OCI-LY7 (cell line): ENCODE results near the gene SNHG17. TPM values are rescaled to one million over a fixed set of nuclear protein-coding genes. Genes with fewer than 3 reads are reported as not detected.
"Not testable (repeated sequence)": the region's sequence is repeated elsewhere in the genome, so short reads cannot be mapped to it uniquely, and the experiment has no call there.

ENCODE experiments used
- BruUV-seq: library from RNA; stranded (reverse); fragments of 400-500 nt; replicated peaks from 2 replicates; lab custom pipeline; 2021; lab: Mats Ljungman, UMichigan
- CTCF ChIA-PET: fragments of 300-600 bp; sonication (Branson Sonifier 250); formaldehyde crosslinking; loops from one replicate; lab custom pipeline; 2022; ENCODE audit warnings: antibody characterized with exemption; ENCODE audit not compliant: unreplicated experiment; lab: Charles Lee
- POLR2A ChIA-PET: fragments of 300-600 bp; sonication (Branson Sonifier 250); formaldehyde crosslinking; loops from one replicate; lab custom pipeline; 2022; ENCODE audit warnings: antibody characterized with exemption; lab: Charles Lee
- DNase-seq: peaks from one replicate; pipeline ENCODE4 v3.0.0-alpha.2; 2015; ENCODE audit warnings: low spot score
- H2AFZ ChIP-seq: fragments of 200-600 bp; sonication (generic), shearing (Covaris generic); 2 replicates; pipeline ENCODE4 v1.6.1; 2014; ENCODE audit warnings: mild to moderate bottlenecking, antibody characterized with exemption, low read length, moderate library complexity
- H3K27ac ChIP-seq: fragments of 200-600 bp; sonication (generic); 2 replicates; pipeline ENCODE4 v1.5.1; 2014; ENCODE audit warnings: mixed run types, low read depth, mild to moderate bottlenecking, moderate library complexity, low read length, inconsistent platforms; ENCODE audit not compliant: poor library complexity, severe bottlenecking
- H3K36me3 ChIP-seq: fragments of 200-600 bp; sonication (generic); 2 replicates; pipeline ENCODE4 v1.6.1; 2014; ENCODE audit warnings: mild to moderate bottlenecking, antibody characterized with exemption, low read length, moderate library complexity, mixed read lengths; ENCODE audit not compliant: insufficient read depth
- H3K4me1 ChIP-seq: fragments of 200-600 bp; sonication (generic); 2 replicates; pipeline ENCODE4 v1.5.1; 2014; ENCODE audit warnings: mild to moderate bottlenecking, low read length; ENCODE audit not compliant: insufficient read depth, poor library complexity, severe bottlenecking
- H3K4me2 ChIP-seq: fragments of 200-600 bp; sonication (generic); 2 replicates; pipeline ENCODE4 v1.6.1; 2014; ENCODE audit warnings: mild to moderate bottlenecking, low read length
- H3K4me3 ChIP-seq: fragments of 200-600 bp; sonication (generic); 2 replicates; pipeline ENCODE4 v1.5.1; 2014; ENCODE audit warnings: mild to moderate bottlenecking, low read depth, low read length; ENCODE audit not compliant: poor library complexity, severe bottlenecking
- H3K79me2 ChIP-seq: fragments of 200-600 bp; sonication (generic); 2 replicates; pipeline ENCODE4 v1.6.1; 2016; ENCODE audit warnings: low read depth, mild to moderate bottlenecking, low read length, moderate library complexity, mixed read lengths; ENCODE audit not compliant: insufficient read depth
- H3K9me2 ChIP-seq: fragments of 200-600 bp; sonication (generic); 2 replicates; pipeline ENCODE4 v1.6.1; 2016; ENCODE audit warnings: mild to moderate bottlenecking, low read length, mixed read lengths; ENCODE audit not compliant: insufficient read depth
- H3K9me3 ChIP-seq: fragments of 200-600 bp; sonication (generic); 2 replicates; pipeline ENCODE4 v1.6.1; 2014; ENCODE audit warnings: mild to moderate bottlenecking, mixed run types, low read length, mixed read lengths
- H4K20me1 ChIP-seq: fragments of 200-600 bp; sonication (generic); 2 replicates; pipeline ENCODE4 v1.6.1; 2014; ENCODE audit warnings: mild to moderate bottlenecking, antibody characterized with exemption, low read length, moderate library complexity, mixed read lengths; ENCODE audit not compliant: insufficient read depth
- CTCF ChIP-seq: fragments of 200-600 bp; sonication (generic); conservative IDR thresholded peaks from 2 replicates; pipeline ENCODE4 v1.5.1; 2014; ENCODE audit warnings: mild to moderate bottlenecking, antibody characterized with exemption, low read length, moderate library complexity, mixed read lengths
- EZH2phosphoT487 ChIP-seq: fragments of 200-600 bp; sonication (generic); IDR thresholded peaks from 2 replicates; pipeline ENCODE4 v1.6.1; 2018; ENCODE audit warnings: low read depth, borderline replicate concordance, mild to moderate bottlenecking, mixed run types, antibody characterized with exemption, low read length, moderate library complexity, mixed read lengths
- intact Hi-C: fragments of 100-400 bp; cut with micrococcal nuclease; formaldehyde crosslinking; loops from one replicate; pipeline ENCODE4 v1.10.0; 2022; ENCODE audit not compliant: unreplicated experiment
- total RNA-seq, 2 experiments: library from RNA; depleted of rRNA in 1 of 2; stranded (reverse); fragments of >200 nt in 1 of 2; shearing (Covaris generic) in 1 of 2; gene quantifications; 2 replicates each; pipeline ENCODE4 v1.2.3, GENCODE V29; 2014 to 2022

SNHG17 gene
- total RNA-seq, 2 experiments from 2014 or later, result 49.1 to 111 TPM

DNA sequence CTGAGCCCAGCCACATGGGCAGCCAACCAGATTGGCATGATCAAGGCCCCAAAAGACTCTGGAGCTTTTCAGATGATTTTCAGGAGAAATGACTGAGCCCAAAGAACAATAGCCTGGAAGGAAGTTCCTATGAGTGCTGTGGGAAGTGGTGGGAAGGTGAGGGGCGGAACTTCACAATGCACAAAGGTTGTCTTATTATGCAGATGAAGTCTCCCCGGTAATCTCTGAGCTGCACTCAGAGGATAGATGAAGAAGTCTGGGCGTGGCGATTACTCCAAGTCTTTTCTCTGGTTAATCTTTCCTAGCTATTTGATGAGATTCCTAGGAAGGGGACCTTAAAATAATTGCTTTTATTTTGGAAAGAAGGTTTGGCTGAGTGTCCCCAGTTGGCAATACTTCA, 52.0 kb downstream of the SNHG17 start:
- intact Hi-C loops, result no loop called here
- Histone ChIP-seq H3K36me3 (no peaks in the 10 kb centered on the region), H2AFZ (no peak overlapping the region), H3K4me1 (no peaks in the 10 kb centered on the region), H3K9me3 (no peaks in the 10 kb centered on the region), H3K9me2 (no peaks in the 10 kb centered on the region), H3K27ac (no peak overlapping the region), H3K4me3 (no peak overlapping the region), H4K20me1 (no peaks in the 10 kb centered on the region), H3K79me2 (no peaks in the 10 kb centered on the region), H3K4me2 (no peak overlapping the region)
- no peak for DNase-seq
- POLR2A ChIA-PET, result interaction anchor here (0.5 to 1.0 kb wide), 2 partner anchors 11 to 142 kb away, joined by 3 read pairs; no protein-coding TSS in a partner anchor
- BruUV-seq, result no TSS peak
- CTCF ChIA-PET, result no interaction called here
- TF ChIP-seq CTCF (no peak), EZH2phosphoT487 (no peak)

GRCh38 chr20:38377838-38378237, 57.3 kb downstream of the SNHG17 start:
- H3K4me3 ChIP-seq, H3K27ac ChIP-seq, H3K79me2 ChIP-seq, H4K20me1 ChIP-seq, CTCF ChIA-PET, H3K9me2 ChIP-seq, H2AFZ ChIP-seq, intact Hi-C loops, DNase-seq, POLR2A ChIA-PET, H3K4me1 ChIP-seq, H3K4me2 ChIP-seq, BruUV-seq, H3K9me3 ChIP-seq, H3K36me3 ChIP-seq: not testable (repeated sequence)

GRCh38 chr20:38377039-38377685, 58.0 kb downstream of the SNHG17 start:
- no peak overlapping the region for H3K27ac ChIP-seq
- CTCF ChIA-PET, result no interaction called here
- BruUV-seq, result no TSS peak

More at GRCh38 chr20:38377039-38377685, 58.0 kb downstream of the SNHG17 start:
- Histone ChIP-seq H3K4me1 (no peaks in the 10 kb centered on the region), H3K9me3 (no peaks in the 10 kb centered on the region), H3K79me2 (no peaks in the 10 kb centered on the region), H3K4me2 (no peak overlapping the region), H2AFZ (no peak overlapping the region), H4K20me1 (no peaks in the 10 kb centered on the region), H3K4me3 (no peak overlapping the region), H3K36me3 (no peaks in the 10 kb centered on the region), H3K9me2 (no peaks in the 10 kb centered on the region)
- no peak for TF ChIP-seq CTCF
- no peak for TF ChIP-seq EZH2phosphoT487
- DNase-seq, result no peak
- POLR2A ChIA-PET, result interaction anchor here (0.6 kb wide), 1 partner anchor 10 kb away, joined by 4 read pairs; no protein-coding TSS in a partner anchor
- intact Hi-C loops, result no loop called here
